A673 (cell line): Measurements from ENCODE around the gene TSPAN31. TPM values are rescaled to one million over a fixed set of nuclear protein-coding genes. Genes with fewer than 3 reads are reported as not detected.

Experiments
- BruUV-seq: library from RNA; stranded (reverse); fragments of 400-500 nt; replicated peaks from 2 replicates; lab custom pipeline; 2021; lab: Mats Ljungman, UMichigan
- CTCF ChIA-PET: fragments of 300-600 bp; sonication (Branson Sonifier 250); formaldehyde crosslinking; loops from one replicate; lab custom pipeline; 2022; ENCODE audit warnings: antibody characterized with exemption; lab: Charles Lee
- POLR2A ChIA-PET: fragments of 300-600 bp; sonication (Branson Sonifier 250); formaldehyde crosslinking; loops from one replicate; lab custom pipeline; 2022; ENCODE audit warnings: antibody characterized with exemption; ENCODE audit not compliant: low non-redundant PET; lab: Charles Lee
- DNase-seq: peaks from one replicate; pipeline ENCODE4 v3.0.0-alpha.2; 2015; ENCODE audit warnings: low spot score
- H3K27ac ChIP-seq: fragments of 200-600 bp; sonication (generic); 2 replicates; pipeline ENCODE4 v1.5.1; 2016; ENCODE audit warnings: mixed run types, low read depth, mild to moderate bottlenecking, mixed read lengths, antibody characterized with exemption, low read length; ENCODE audit not compliant: poor library complexity, severe bottlenecking
- H3K27me3 ChIP-seq: fragments of 200-600 bp; sonication (generic); replicated peaks from 2 replicates; pipeline ENCODE4 v1.6.1; 2017; ENCODE audit warnings: mixed run types, low read depth, mild to moderate bottlenecking, mixed read lengths, antibody characterized with exemption, low read length; ENCODE audit not compliant: insufficient read depth, poor library complexity
- H3K36me3 ChIP-seq: fragments of 200-600 bp; sonication (generic); 2 replicates; pipeline ENCODE4 v1.6.1; 2016; ENCODE audit warnings: mixed run types, mild to moderate bottlenecking, mixed read lengths, antibody characterized with exemption, low read length; ENCODE audit not compliant: insufficient read depth, poor library complexity, severe bottlenecking
- H3K4me1 ChIP-seq: fragments of 200-600 bp; sonication (generic); 2 replicates; pipeline ENCODE4 v1.6.1; 2017; ENCODE audit warnings: mixed run types, mild to moderate bottlenecking, mixed read lengths, antibody characterized with exemption, low read length; ENCODE audit not compliant: insufficient read depth, poor library complexity, severe bottlenecking
- H3K4me3 ChIP-seq: fragments of 200-600 bp; sonication (generic); 2 replicates; pipeline ENCODE4 v1.5.1; 2016; ENCODE audit warnings: low read depth, mixed run types, mild to moderate bottlenecking, mixed read lengths, low read length; ENCODE audit not compliant: poor library complexity, severe bottlenecking
- H3K9me3 ChIP-seq: fragments of 200-600 bp; sonication (generic); 2 replicates; pipeline ENCODE4 v1.6.1; 2016; ENCODE audit warnings: mixed run types, low read depth, mild to moderate bottlenecking, mixed read lengths, antibody characterized with exemption, low read length; ENCODE audit not compliant: poor library complexity, severe bottlenecking
- CTCF ChIP-seq: fragments of 300-800, 200-600 bp; sonication (generic); conservative IDR thresholded peaks from 2 replicates; pipeline ENCODE4 v1.5.1; 2017; ENCODE audit warnings: low read depth, mild to moderate bottlenecking, antibody characterized with exemption, low read length, moderate library complexity, mixed read lengths
- EZH2 ChIP-seq: fragments of 200-600 bp; sonication (generic); IDR thresholded peaks from 2 replicates; pipeline ENCODE4 v1.6.1; 2017; ENCODE audit warnings: borderline replicate concordance, low read depth, mild to moderate bottlenecking, mixed read lengths, antibody characterized with exemption, low read length; ENCODE audit not compliant: poor library complexity, severe bottlenecking
- intact Hi-C: fragments of 100-400 bp; cut with micrococcal nuclease; formaldehyde crosslinking; loops from one replicate; pipeline ENCODE4 v1.10.0; 2022; ENCODE audit not compliant: unreplicated experiment
- total RNA-seq: library from RNA; stranded (reverse); gene quantifications from 2 replicates; pipeline ENCODE4 v1.2.3, GENCODE V29; 2021

Gene TSPAN31
- total RNA-seq, 1 experiment from 2014 or later, result 8.9 TPM

GRCh38 chr12:57740656-57741412, 4.0 kb upstream of the TSPAN31 start:
- no peak overlapping the region for H3K4me3 ChIP-seq
- no TSS peak for BruUV-seq
- peaks cover 18% of the 10 kb centered on the region for H3K27me3 ChIP-seq
- ChIA-PET POLR2A (no interaction called here), CTCF (no interaction called here)
- intact Hi-C loops, result loop anchor here (5.0 kb wide), 1 partner anchor 279 kb away; no protein-coding TSS in a partner anchor
- no peaks in the 10 kb centered on the region for H3K9me3 ChIP-seq
- no peaks in the 10 kb centered on the region for H3K36me3 ChIP-seq
- no peak overlapping the region for H3K27ac ChIP-seq
- no peak for TF ChIP-seq EZH2
- no peak for TF ChIP-seq CTCF
- H3K4me1 ChIP-seq, result peaks cover 34% of the 10 kb centered on the region
- no peak for DNase-seq

GRCh38 chr12:57741413-57741789, 3.4 kb upstream of the TSPAN31 start:
- H3K27ac ChIP-seq, result no peak overlapping the region
- BruUV-seq, result no TSS peak
- POLR2A ChIA-PET, result no interaction called here

More at GRCh38 chr12:57741413-57741789, 3.4 kb upstream of the TSPAN31 start:
- H3K4me1 ChIP-seq, result peaks cover 36% of the 10 kb centered on the region
- peaks cover 3% of the 10 kb centered on the region for H3K36me3 ChIP-seq
- CTCF ChIA-PET, result no interaction called here
- peaks cover 14% of the 10 kb centered on the region for H3K27me3 ChIP-seq
- no peak overlapping the region for H3K4me3 ChIP-seq
- H3K9me3 ChIP-seq, result no peaks in the 10 kb centered on the region
- TF ChIP-seq EZH2, result no peak
- TF ChIP-seq CTCF, result no peak
- intact Hi-C loops, result loop anchor here (5.0 kb wide), 1 partner anchor 279 kb away; no protein-coding TSS in a partner anchor
- DNase-seq, result no peak
